GM13977 (cell line): Measurements from ENCODE around the gene PREP.

Experiments used
- DNase-seq: peaks from one replicate; pipeline ENCODE4 v3.0.0; 2012; ENCODE audit warnings: low spot score
- in situ Hi-C: fragments of 300-500 bp; cut with MboI; formaldehyde crosslinking; loops from one replicate; pipeline ENCODE4 v1.12.0; 2022; ENCODE audit warnings: low sequenced_read_pairs, low pct_unique_long_range_greater_than_20kb, mixed read lengths, inconsistent platforms; ENCODE audit not compliant: unreplicated experiment
- TF ChIP-seq, protein P1 (sequence below): IDR thresholded peaks from 2 replicates; pipeline ENCODE4 v1.5.1; 2012; ENCODE audit warnings: mild to moderate bottlenecking, control low read depth; ENCODE audit not compliant: insufficient read depth; ENCODE audit errors: extremely low read depth, missing control alignments

The PREP gene

DNA sequence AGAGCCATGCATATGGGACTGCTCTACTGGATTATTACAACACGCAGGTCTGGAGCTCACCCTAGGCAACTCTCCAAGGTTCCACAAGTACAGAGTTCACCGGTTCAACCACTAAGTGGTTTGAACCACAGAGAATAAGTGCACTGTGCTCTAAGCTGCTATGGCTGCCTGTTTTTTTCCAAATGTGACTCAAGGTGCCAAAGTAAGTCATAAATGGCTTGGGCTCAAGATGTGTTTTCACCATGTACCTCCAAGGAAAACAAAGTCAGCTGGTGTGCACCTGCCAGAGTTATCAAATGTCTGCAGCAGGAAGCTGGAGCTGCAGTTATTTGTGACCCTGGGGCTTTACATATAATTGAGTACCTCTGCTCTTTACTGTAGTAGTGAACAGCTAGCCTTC is 76.7 kb downstream of the PREP start:
- in situ Hi-C loops, result no loop called here
- TF ChIP-seq, protein P1, sequence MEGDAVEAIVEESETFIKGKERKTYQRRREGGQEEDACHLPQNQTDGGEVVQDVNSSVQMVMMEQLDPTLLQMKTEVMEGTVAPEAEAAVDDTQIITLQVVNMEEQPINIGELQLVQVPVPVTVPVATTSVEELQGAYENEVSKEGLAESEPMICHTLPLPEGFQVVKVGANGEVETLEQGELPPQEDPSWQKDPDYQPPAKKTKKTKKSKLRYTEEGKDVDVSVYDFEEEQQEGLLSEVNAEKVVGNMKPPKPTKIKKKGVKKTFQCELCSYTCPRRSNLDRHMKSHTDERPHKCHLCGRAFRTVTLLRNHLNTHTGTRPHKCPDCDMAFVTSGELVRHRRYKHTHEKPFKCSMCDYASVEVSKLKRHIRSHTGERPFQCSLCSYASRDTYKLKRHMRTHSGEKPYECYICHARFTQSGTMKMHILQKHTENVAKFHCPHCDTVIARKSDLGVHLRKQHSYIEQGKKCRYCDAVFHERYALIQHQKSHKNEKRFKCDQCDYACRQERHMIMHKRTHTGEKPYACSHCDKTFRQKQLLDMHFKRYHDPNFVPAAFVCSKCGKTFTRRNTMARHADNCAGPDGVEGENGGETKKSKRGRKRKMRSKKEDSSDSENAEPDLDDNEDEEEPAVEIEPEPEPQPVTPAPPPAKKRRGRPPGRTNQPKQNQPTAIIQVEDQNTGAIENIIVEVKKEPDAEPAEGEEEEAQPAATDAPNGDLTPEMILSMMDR, result no peak

GRCh38 chr6:105324386-105324950 is 78.4 kb downstream of the PREP start:
- in situ Hi-C loops, result no loop called here
- TF ChIP-seq, protein P1, result no peak
- no peak for DNase-seq

More for the DNA sequence above, 76.7 kb downstream of the PREP start:
- no peak for DNase-seq

DNA sequence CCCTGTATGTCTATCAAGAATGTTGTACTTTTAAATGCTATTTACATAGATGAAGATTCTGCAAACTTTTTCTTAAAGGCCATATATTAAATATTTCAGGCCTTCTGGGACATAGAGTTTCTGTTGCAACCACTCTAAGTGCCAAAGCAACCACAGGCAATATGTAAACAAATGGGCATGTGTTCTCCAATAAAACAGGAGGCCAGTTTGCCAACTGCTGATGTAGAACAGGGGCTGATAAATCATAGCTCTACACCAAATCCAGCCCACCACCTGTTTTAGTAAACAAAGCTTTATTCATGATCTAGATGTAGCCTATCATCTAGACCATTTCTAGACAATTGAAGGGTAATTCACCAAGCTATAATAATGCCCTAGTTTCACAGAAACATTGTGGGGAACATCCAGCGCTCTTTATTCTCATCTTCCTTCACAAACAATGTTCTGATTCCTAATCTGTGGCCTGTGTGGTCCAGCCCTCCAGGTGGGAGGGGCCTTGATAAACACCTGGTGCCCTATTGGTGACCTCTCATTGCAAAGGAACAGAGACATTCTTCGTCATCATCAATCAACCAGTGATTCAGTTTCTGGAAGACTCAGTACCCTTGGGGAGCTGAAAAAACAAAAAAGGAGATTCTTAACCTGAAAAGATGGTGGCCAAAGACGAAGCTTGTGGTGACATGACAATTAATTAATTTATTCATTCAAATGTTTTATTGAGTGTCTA is 80.2 kb downstream of the PREP start:
- in situ Hi-C loops, result no loop called here
- TF ChIP-seq, protein P1, result no peak
- DNase-seq, result no peak

- in situ Hi-C loops, result no loop called here
- TF ChIP-seq, protein P1, result no peak
- DNase-seq, result no peak
These were observed 81.2 kb downstream of the PREP start for GRCh38 chr6:105321728-105322127.

GRCh38 chr6:105321207-105321606 is 81.7 kb downstream of the PREP start:
- TF ChIP-seq, protein P1, result no peak
- in situ Hi-C loops, result no loop called here
- no peak for DNase-seq

DNA sequence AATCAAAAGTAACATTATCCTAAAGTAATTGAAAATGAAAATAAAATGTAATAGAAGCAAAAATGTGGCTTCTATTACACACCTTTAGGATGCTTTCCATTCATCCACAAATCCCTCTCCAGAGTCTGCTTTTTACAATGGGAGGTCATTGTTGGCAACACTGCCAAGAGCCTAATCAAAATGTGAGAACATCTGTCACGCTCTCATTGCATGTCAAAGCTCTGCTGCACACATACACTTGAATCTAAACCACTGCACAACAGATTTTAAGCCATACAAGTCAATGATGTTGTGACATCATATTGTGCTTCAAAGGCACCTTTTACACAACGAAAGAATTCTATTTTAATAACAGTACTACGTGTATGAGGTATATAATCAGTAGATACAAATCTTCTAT is 82.1 kb downstream of the PREP start:
- in situ Hi-C loops, result no loop called here
- DNase-seq, result no peak
- TF ChIP-seq, protein P1, result no peak
